Esophagus squamous epithelium (tissue), 4 donors: Measurements from ENCODE around the gene ADCYAP1R1.

Source experiments
- POLR2A ChIP-seq, 4 donors: fragments of 450-650 bp; IDR thresholded peaks; one replicate each; pipeline ENCODE4 v1.6.1; 2017; ENCODE audit warnings: antibody characterized with exemption in 4 of 4, mild to moderate bottlenecking in 4 of 4, moderate library complexity in 3 of 4
- TF ChIP-seq, protein P1 (sequence below), 6 experiments: fragments of 450-650 bp in 4 of 6; fragments of 200-600 bp in 2 of 6; sonication (generic) in 2 of 6; IDR thresholded peaks; one replicate each; pipeline ENCODE4 v1.5.1; 2016 to 2019; ENCODE audit warnings: antibody characterized with exemption in 6 of 6, mild to moderate bottlenecking in 4 of 6, moderate library complexity in 4 of 6

DNA sequence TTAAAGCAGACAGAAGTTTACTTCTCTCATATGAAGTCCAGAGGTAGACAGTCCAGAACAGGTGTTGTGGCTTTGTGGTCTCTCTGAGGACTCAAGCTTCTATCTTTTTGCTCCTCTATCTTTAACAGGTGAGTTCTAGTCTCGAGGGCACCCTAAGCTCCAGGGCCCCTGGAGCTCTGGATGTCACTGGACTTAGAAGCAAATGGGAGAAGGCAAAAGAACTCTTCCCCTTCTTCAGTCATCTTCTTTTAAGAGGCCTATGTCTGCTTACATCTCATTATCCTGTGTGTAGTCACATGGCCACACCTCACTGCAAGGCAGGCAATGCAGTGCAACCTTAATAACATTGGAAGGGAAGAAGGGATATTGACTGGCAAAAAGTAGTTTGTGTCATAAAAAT lies 61.6 kb downstream of the ADCYAP1R1 start:
- TF ChIP-seq, protein P1, sequence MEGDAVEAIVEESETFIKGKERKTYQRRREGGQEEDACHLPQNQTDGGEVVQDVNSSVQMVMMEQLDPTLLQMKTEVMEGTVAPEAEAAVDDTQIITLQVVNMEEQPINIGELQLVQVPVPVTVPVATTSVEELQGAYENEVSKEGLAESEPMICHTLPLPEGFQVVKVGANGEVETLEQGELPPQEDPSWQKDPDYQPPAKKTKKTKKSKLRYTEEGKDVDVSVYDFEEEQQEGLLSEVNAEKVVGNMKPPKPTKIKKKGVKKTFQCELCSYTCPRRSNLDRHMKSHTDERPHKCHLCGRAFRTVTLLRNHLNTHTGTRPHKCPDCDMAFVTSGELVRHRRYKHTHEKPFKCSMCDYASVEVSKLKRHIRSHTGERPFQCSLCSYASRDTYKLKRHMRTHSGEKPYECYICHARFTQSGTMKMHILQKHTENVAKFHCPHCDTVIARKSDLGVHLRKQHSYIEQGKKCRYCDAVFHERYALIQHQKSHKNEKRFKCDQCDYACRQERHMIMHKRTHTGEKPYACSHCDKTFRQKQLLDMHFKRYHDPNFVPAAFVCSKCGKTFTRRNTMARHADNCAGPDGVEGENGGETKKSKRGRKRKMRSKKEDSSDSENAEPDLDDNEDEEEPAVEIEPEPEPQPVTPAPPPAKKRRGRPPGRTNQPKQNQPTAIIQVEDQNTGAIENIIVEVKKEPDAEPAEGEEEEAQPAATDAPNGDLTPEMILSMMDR (IDR thresholded peaks at IDR 0.05): no peak
- TF ChIP-seq POLR2A (IDR thresholded peaks at IDR 0.05): no peak
